Frontal cortex (tissue), 4 donors: ENCODE results near the gene ARRDC3. TPM values are rescaled to one million over a fixed set of nuclear protein-coding genes. Genes with fewer than 3 reads are reported as not detected.
"Not testable (repeated sequence)": the region's sequence is repeated elsewhere in the genome, so short reads cannot be mapped to it uniquely, and the experiment has no call there.

Source experiments
- DNase-seq, 2 donors: peaks; one replicate each; pipeline ENCODE4 v3.0.0; 2012; ENCODE audit warnings: low spot score in 2 of 2
- FAIRE-seq: peaks from 2 replicates; lab custom pipeline; 2012; peaks lifted over from hg19 to GRCh38; lab: Jason Lieb, UNC
- total RNA-seq: library from RNA; depleted of rRNA; stranded (reverse); fragments of >200 nt; gene quantifications from one replicate; pipeline ENCODE4 v1.2.3, GENCODE V29; 2014
- donor health status: control.
- donor health status: control.
- donor health status: control.

Gene ARRDC3
- total RNA-seq, 1 donor from 2014 or later: 259 TPM

DNA sequence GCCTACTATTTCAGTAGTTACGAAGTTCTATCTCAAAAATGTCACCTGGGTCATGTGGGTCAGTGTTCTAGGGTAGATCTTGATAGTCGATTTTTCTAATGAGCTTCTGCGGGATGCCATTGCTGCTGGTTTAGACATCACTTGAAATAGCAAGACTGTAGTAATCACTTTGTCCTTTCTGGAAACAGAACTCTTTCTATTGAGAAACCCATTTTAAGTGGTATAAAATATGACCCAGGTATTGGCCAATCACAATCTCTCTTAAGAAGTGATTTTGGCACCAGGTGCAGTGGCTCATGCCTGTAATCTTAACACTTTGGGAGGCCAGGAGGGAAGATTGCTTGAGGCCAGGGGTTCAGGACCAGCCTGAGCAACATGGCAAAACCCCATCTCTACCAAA lies 17.6 kb downstream of the ARRDC3 start:
- DNase-seq: no peak
- FAIRE-seq: no peak

DNA sequence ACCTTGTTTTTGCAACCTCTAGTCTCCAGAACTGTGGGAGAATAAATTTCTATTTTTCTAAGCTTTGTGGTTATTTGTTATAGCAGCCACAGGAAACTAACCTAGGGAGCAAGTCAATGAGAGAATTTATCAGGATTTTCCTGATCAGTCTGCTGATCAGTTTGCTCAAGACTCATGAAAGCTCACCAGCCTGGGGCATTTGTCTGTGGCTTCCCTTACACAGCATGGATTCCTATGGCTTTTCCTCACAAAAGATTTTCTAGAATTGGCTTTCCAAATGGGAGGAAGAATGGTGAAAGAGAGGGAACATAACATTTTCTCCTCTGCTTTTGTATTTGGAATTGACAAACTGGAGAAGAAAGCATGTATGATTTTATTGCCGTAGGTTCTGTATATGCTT lies 20.2 kb downstream of the ARRDC3 start:
- DNase-seq (no peak), FAIRE-seq (no peak)

DNA sequence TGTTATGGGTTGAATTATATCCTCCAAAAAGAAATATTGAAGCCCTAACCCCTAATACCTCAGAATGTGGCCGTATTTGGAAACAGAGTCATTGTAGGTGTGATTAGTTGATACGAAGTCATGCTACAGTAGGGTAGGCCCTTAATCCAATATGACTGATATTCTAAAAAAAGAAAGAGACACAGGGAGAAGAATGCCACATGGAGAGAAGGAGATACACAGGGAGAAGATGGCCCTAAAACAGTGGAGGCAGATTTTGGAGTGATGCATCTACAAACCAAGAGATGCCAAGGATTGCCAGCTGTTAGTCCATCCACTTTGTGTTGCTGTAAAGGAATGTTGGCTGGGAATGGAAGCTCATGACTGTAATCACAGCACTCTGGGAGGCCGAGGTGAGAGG lies 21.3 kb downstream of the ARRDC3 start:
- FAIRE-seq (no peak), DNase-seq (no peak)

DNA sequence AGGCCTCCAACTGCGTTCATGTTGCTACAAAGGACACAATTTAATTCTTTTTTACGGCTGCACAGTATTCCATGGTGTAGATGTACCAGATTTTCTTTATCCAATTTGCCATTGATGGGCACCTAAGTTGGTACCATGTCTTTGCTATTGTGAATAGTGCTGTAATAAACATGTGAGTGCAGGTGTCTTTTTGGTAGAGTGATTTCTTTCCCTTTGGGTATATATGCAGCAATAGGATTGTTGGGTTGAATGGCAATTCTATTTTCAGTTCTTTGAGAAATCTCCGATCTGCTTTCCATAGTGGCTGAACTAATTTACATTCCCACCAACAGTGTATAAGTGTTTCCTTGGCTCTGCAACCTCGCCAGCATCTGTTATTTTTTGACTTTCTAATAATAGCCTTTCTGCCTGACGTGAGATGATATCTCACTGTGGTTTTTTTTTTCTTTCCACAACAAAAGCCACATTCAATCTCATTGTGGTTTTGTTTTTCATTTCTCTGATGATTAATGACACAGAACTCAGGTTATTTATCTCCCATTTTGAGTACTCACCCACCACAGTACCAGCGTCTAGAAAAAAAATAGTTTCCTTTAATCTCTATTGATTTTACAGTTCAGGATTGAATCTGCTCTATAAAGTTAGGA lies 21.9 kb downstream of the ARRDC3 start:
- FAIRE-seq (no peak), DNase-seq (no peak)

DNA sequence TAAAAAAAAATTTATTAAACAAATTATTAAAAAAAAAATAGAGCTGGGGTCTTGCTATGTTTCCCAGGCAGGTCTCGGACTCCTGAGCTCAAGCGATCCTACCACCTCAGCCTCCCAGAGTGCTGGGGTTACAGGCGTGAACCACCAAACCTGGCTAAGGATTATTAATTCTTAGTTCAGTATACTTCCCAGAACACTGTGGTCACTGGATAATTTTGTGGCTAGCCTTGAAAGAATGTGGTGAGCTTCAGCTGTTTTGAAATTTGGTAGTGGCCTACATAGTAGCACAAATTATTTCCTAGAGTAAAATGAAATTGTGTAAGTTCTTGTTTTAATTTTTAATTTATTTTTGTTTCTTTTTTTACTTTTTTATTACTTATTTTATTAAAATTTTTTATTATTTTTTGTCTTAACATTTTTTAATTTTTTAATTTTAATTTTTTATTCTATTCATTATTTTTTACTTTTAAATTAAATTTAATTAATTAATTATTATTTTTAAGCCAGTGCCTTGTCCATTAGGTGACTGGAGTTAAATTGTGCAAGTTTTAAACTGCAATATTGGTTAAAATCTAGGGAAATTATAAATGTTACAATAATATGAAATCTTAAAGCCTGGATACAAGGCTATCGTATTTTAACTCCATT lies 23.0 kb downstream of the ARRDC3 start:
- DNase-seq: no peak
- peak; percentile 99 for FAIRE-seq

DNA sequence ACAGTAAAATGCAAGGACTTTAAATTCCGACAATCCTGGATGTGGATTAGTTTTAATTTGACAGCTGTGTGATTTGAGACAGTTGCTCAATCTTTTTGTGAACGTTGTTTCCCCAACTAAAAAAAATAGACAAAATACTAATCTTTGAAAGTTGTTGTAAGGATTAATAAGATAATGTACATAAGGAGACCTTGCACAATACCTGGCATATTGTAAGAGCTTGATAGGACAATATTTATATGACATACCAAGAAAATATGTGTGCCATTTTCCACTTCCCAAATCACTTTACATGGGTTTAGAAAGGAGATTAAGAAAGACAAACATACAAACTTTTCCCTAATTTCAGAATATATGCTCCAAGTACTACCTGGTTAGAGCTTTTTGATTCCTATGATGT lies 25.3 kb downstream of the ARRDC3 start:
- FAIRE-seq (no peak), DNase-seq (no peak)

DNA sequence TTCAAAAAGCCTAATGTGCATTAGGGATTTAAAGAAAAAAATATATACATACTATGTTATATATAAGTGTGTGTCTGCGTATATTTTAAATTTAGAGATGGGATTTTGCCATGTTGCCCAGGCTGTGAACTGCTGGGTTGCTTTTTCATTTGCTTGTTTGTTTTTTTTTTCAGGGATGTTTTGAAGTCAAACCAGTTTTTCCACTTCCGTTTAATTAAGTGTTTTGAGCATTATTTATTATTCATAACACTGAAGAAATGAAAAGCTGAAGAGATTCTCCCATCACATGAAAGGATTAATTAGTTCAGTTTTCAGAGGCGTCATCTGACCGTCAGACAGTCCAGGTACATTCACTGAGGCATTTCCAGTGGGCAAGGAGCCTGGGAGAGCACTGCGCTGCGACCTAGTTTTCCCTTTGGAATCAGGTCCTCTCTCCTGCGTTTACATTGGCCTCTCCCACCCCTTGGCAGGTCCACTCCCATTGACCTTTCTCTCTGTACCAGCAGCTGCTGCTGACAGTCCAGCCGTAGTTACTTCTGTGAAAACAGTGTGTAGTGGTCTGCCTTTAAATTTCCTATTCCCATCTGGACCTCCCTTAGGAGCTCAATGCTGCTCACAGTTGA lies 26.0 kb downstream of the ARRDC3 start:
- DNase-seq (no peak), FAIRE-seq (no peak)

DNA sequence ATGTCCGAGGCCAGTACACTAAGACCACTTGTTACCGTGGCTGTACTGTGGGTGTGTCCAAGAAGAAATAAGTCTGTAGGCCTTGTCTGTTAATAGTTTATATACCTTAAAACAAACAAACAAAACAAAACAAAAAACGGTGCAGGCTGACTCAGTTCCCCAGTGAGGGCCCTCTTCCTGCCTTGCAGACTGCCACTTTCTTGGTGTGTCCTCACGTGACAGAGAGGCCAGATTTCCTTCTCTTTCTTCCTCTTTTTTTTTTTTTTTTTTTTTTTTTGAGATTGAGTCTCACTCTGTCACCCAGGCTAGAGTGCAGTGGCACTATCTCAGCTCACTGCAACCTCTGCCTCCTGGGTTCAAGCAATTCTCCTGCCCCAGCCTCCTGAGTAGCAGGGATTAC lies 28.2 kb downstream of the ARRDC3 start:
- DNase-seq, FAIRE-seq: not testable (repeated sequence)

DNA sequence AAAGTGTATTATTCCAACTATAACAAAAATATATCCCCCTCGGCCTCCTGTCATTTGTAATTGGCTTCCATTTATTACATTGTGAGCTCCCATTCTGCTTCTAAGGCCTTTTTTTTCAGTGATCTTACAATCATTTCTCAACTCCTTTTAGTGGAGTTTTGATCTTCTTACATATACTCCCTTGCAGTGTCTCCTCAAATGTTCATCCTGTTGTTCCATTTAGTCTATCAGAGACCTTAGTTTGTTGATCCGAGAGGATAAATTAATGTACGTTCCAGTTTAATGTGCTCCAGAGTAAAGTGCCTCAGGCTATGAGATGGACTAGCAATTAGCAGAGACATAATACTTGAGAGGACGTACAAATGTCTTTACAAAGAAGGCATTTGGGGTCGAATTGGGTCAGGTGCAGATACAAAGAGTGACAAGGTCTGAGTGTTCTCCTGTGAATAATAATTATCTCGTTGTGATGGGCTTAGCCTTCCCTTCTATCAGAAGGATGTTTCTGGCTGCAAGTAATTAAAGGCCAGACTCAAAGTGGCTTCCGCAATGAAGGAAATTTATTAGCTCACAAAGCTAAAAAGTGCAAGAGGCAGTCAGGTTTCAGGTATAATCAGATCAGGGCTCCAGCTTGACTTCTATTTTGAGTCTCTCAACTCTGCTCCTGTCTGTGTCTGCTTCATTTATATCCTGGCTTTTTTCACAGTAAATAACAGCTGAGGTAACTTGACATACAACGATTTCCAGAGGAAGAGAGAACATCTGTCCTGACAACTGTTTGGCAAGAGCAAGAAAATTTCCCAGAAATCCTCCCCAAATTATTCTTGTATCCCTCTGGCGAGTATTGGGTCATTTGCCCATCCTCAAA lies 30.1 kb downstream of the ARRDC3 start:
- DNase-seq: no peak
- FAIRE-seq: no peak

DNA sequence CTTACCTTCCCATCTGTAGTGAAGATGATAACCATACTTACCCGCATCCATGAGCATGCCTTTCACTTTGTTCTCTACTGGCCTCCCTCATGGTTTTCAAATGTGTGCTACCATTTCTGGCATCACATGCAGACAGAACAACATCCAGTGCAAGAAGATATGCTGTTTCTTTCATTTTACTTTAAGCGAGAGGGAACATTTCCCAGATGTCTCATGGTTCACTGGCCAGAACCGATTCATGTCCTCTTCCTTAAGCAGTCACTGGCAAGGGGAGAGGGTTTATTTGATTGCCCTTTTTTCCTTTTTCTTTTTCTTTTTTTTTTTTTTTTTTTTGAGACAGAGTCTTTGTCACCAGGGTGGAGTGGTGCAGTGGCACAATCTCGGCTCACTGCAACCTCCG lies 37.7 kb downstream of the ARRDC3 start:
- no peak for FAIRE-seq

DNA sequence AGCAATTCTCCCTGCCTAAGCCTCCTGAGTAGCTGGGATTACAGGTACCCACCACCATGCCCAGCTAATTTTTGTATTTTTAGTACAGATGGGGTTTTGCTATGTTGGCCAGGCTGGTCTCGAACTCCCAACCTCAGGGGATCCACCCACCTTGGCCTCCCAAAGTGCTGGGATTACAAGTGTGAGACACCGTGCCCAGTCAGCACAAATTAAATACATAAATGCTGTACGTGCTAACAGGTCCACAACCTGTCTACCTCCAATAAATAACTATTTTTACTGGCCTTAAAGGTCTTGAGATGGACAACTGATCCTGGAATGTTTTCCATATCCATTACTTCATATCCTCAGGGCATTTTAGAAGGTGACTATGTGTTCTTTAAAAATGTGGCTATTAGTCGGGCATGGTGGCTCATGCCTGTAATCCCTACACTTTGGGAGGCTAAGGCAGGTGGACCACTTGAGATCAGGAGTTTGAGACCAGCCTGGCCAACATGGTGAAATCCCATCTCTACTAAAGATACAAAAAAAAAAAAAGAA lies 38.4 kb downstream of the ARRDC3 start:
- DNase-seq, FAIRE-seq: not testable (repeated sequence)

More for the DNA sequence above, 37.7 kb downstream of the ARRDC3 start:
- no peak for DNase-seq

DNA sequence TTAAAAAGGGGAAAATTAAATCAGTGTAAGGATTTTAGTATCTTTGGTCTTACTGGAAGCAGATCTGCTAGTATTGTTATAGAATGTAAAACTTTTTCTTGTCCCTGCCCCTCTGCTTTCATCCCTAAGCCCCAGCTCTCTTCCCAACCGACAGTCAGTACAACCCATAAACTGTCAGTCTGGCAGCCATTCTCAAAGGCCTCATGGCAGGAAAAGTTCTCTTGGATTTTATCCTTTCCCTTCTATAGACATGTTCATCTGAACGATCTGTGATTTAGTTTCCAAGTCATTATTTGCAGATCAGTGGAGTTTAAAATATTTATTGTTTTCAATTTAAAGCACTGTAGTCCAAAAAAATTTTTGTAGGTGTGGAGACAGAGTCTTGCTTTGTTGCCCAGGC lies 39.2 kb downstream of the ARRDC3 start:
- DNase-seq (no peak), FAIRE-seq (no peak)

DNA sequence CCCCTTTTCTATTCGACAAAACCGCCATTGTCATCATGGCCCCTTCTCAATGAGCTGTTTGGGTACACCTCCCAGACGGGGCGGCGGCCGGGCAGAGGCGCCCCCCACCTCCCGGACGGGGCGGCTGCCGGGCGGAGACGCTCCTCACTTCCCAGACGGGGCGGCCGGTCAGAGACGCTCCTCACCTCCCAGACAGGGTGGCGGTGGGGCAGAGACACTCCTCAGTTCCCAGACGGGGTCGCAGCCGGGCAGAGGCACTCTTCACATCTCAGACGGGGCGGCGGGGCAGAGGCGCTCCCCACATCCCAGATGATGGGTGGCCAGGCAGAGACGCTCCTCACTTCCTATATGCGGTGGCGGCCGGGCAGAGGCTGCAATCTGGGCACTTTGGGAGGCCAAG lies 40.2 kb downstream of the ARRDC3 start:
- FAIRE-seq, DNase-seq: not testable (repeated sequence)

DNA sequence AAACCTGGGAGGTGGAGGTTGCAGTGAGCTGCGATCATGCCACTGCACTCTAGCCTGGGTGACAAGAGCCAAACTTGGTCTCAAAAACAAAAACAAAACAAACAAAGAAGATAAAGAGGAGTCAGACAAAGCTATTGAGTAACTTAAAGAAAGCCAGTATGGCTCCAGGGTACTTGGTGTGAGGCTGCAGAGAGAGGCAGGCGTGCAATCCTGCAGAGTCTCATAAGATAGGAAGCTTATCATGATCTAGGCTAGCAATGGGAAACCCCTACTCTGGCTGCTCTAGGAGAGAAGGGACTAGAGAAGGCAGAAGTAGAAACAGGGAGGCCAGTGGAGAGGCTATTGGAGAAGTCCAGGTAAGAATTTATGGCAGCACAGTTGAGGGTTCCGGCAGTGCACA lies 42.0 kb downstream of the ARRDC3 start:
- no peak for DNase-seq

DNA sequence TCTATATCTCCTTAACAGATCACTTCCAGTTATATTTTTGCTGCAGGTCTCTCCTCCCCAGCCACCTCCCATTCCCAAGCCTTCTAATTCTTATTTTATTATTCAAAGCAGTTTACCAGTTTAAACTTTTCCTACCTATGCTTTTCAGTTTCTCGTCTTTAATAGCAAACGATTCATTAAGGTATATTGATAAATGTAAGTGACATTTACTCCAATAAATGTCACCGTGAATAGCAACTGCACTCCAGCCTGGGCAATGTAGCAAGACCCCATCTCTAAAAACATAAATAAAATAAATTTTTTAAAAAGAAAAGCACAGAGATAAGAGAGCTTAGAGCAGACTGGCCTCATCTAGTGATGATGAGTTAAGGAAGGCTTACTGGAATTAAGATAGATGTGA lies 42.6 kb downstream of the ARRDC3 start:
- no peak for DNase-seq
- no peak for FAIRE-seq

More for the DNA sequence above, 42.0 kb downstream of the ARRDC3 start:
- no peak for FAIRE-seq

DNA sequence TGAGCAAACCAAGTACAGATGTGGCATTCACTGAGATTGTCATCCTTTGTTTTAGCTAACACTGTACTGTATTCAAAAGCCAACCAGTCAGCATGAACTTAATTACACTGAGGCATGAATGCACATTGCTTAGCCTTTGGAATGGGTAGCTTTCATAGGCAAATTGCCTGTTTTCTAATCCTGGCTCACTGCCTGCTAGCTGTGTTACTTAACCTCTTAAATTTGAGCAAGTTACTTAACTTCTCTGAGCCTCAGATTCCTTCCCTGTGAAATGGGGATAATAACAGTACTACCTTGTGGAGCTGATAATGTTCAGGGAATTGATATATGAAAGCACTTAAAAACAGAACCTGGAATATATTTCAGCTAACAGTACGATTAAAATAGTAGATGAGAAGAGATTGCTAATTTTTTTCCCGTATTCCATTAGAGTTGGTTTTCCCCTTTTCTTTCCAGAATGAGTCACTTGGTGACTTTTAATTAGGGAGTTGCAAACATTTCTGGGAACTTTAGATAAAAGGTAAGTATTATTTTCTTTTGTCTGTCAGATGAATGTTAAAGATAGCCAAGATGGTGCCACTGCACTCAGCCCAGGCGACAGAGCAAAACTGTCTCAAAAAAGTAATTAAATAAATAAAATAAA lies 43.9 kb downstream of the ARRDC3 start:
- DNase-seq: no peak
- FAIRE-seq: no peak

DNA sequence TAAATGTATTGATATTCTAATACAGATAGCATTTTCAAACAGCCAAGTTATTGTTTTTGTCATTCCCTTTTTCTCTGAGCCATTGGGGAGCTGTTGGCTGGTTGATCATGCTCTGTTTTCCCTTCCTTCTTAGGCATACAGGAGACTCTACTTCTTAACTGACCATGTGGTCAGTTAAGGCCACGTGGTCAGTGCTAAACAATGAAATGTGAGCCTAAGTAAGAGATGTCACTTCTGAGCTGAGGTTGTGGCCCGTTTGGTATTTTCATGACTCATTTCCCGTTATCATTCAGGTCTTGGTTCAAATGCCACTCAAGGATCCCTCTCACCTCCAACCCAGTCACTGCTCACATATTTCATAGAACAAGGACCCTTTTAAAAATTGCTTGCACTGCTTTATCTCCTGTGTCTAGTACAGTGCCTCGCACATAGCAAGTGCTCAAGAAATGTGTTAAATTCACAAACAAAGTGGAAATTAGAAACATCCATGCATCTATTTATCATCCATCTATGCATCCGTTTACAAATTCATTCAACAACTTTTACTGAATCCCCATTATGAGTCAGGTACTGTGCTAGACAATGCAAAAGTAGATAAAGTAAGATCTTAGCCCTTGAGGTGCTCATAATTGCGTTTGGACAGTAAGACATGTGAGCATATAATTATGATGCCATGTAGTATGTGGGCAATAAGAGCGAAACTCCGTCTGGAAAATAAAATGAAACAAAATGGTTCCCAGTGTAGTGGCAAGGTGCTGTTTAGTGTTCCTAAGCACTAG lies 50.7 kb downstream of the ARRDC3 start:
- FAIRE-seq (no peak), DNase-seq (no peak)

DNA sequence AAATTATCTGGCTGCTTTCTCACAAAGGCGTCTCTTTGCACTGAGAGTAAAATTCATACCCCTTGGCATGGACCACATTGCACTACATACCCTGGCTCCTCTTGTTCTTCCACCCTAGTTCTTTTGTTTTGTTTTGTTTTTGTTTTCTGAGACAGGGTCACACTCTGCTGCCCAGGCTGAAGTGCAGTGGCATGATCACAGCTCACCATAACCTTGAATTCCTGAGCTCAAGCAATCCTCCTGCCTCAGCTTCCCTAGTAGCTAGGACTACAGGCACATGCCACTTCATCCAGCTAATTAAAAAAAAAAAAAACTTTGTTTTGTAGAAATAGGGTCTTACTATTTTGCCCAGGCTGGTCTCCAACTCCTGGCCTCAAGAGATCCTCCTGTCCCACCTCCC lies 51.4 kb downstream of the ARRDC3 start:
- DNase-seq (no peak), FAIRE-seq (no peak)

DNA sequence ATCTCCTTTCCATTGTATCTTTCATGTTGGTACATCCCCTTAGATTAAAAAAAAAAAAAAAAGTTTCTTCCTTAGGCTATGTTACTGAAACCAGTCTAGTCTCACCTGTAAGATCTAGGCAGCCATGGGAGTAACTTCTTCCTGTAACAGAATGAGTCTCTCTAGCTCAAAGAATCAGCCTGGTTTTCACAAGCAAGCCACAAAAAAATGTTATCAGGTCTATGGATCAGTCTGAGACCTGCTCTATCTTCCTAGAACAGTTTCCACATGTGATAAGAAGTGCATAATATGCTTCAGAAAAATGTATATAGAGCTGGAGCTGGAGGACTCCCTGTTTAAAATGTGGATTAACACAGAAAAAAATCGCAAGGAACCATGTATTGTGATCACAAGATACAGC lies 53.8 kb downstream of the ARRDC3 start:
- no peak for DNase-seq
- no peak for FAIRE-seq
